ENCODE measurements around the gene SLC45A1. TPM values are rescaled to one million over a fixed set of nuclear protein-coding genes. Genes with fewer than 3 reads are reported as not detected.

The SLC45A1 gene
- total and polyA plus RNA-seq, 9 of the 15 experiments (the other 6 are each of a cell fraction or from before 2014, with no cell fraction given), result not detected

DNA sequence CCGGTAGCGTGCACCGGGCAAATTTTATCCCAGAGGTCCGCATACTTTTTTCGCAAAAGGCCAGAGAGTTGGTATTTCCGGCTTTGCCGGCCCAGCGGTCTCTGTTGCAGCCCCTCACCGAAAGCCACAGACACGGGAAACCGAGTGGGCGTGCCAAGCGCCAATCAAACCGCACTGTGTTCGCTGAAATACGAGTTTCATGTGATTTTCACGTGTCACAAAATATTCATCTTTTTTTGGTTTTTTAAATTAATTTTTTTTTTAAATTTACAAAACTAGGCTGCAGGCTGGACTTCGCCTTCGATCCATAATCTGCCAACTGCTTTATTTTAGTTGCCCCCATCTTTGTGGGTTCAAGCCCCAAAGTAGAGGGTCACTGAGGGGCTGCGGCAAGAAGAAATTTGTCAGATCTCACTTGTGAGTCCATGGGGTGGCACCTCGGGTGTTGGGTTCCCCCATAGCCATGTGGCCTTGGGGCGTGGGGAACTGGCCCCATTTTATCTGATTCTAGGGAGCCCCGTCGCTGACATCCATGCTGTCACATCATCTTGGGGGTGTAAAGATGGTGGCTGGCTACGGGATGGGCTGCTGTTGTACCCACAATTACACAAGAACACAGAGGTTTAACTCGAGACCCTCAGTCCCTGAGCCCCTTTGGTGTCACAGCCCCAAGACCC is 20.8 kb downstream of the SLC45A1 start:
- H3K79me2 ChIP-seq (ENCODE audit: control insufficient read depth, insufficient read depth, low read length), result no peaks in the 10 kb centered on the region
- no peak overlapping the region for H3K9ac ChIP-seq (ENCODE audit: insufficient read depth in 1 of 2, low read depth in 2 of 2, low read length in 2 of 2)
- no peak overlapping the region for H3K4me2 ChIP-seq (ENCODE audit: insufficient read depth, low read length)
- H3K27me3 ChIP-seq (ENCODE audit: control insufficient read depth in 2 of 2, insufficient read depth in 2 of 2, low read length in 2 of 2), result peaks cover 62 to 82% of the 10 kb centered on the region in 2 experiments
- DNase-seq (ENCODE audit: extremely low read depth in 1 of 4, low spot score in 3 of 4), result no peak
- no peak overlapping the region for H3K4me3 ChIP-seq
- CTCF ChIA-PET (ENCODE audit: low intra/inter-chr PET ratio), result interaction anchor here (0.6 kb wide), 1 partner anchor 11 kb away, joined by 3 read pairs; no protein-coding TSS in a partner anchor
- H3K9me3 ChIP-seq (replicated peaks; ENCODE audit: control insufficient read depth, insufficient read depth, low read depth, low read length), result no peaks in the 10 kb centered on the region
- H3K36me3 ChIP-seq (ENCODE audit: control insufficient read depth, insufficient read depth, low read length), result no peaks in the 10 kb centered on the region
- no peak for TF ChIP-seq ZNF212 (CRISPR knock-in tag; IDR thresholded peaks at IDR 0.05)
- TF ChIP-seq, protein P1, sequence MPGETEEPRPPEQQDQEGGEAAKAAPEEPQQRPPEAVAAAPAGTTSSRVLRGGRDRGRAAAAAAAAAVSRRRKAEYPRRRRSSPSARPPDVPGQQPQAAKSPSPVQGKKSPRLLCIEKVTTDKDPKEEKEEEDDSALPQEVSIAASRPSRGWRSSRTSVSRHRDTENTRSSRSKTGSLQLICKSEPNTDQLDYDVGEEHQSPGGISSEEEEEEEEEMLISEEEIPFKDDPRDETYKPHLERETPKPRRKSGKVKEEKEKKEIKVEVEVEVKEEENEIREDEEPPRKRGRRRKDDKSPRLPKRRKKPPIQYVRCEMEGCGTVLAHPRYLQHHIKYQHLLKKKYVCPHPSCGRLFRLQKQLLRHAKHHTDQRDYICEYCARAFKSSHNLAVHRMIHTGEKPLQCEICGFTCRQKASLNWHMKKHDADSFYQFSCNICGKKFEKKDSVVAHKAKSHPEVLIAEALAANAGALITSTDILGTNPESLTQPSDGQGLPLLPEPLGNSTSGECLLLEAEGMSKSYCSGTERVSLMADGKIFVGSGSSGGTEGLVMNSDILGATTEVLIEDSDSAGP (CRISPR knock-in tag; IDR thresholded peaks at IDR 0.05), result no peak
- TF ChIP-seq RNF2 (IDR thresholded peaks at IDR 0.05), result no peak
- TF ChIP-seq SMC3 (conservative IDR thresholded peaks at IDR 0.05; ENCODE audit: insufficient read depth, low read depth, low read length), result no peak
- TF ChIP-seq FUS (optimal IDR thresholded peaks at IDR 0.05; ENCODE audit: low read depth, low read length), result no peak
- TF ChIP-seq ZNF586 (CRISPR knock-in tag; conservative IDR thresholded peaks at IDR 0.05), result no peak
- ATAC-seq, result no peak
- no TSS peak for BruUV-seq (replicated peaks)
- H2AFZ ChIP-seq (ENCODE audit: low read depth, low read length), result no peak overlapping the region
- no peak for FAIRE-seq
- intact Hi-C loops (cut with micrococcal nuclease) (no loop called here), in situ Hi-C loops (cut with MboI) (no loop called here)
- WGBS (ENCODE audit: insufficient coverage, low coverage, missing lambda C conversion rate), result 24% methylated on average over 25 of the region's 26 CpGs
- no peaks in the 10 kb centered on the region; the same call in 1 of the 2 replicates for H4K20me1 ChIP-seq (replicated peaks; ENCODE audit: control insufficient read depth, insufficient read depth, low read length)
- no peak overlapping the region for H3K27ac ChIP-seq (ENCODE audit: extremely low read depth, low read depth, low read length)
- H3K9me1 ChIP-seq (ENCODE audit: control insufficient read depth, insufficient read depth, low read length), result no peaks in the 10 kb centered on the region
- peaks cover 0 to 12% of the 10 kb centered on the region in 2 experiments; a peak in 3 of 5 replicates for H3K4me1 ChIP-seq (replicated peaks in 1 of 2; ENCODE audit: control insufficient read depth in 2 of 2, insufficient read depth in 2 of 2, low read length in 2 of 2)
- POLR2A ChIA-PET, result no interaction called here

Measured in K562 (cell line).